ENCODE data around the gene RPL36A. TPM values are rescaled to one million over a fixed set of nuclear protein-coding genes. Genes with fewer than 3 reads are reported as not detected.

The RPL36A gene
- total RNA-seq, 1 experiment from 2014 or later, result 4,212 TPM

DNA sequence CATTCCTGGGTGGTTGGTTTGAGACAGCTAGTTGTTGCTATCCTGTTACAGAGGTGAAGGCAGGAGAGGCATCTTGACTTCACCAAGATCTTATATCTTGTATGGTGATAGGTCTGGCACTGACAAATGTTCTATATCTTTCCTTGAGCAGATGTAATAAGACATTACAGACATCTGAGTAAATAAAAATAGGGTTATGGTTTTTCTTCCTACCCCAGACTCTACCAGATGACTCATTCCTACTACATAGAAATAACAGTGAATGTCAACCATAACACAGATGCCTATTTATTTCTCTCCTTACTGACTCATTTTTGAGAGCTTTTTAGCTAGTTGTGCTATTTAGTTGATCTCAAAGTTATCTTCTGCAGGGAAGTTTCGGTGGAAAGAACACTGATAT is 39.1 kb downstream of the RPL36A start:
- DNase-seq (ENCODE audit: extremely low read depth, low read depth), result no peak

DNA sequence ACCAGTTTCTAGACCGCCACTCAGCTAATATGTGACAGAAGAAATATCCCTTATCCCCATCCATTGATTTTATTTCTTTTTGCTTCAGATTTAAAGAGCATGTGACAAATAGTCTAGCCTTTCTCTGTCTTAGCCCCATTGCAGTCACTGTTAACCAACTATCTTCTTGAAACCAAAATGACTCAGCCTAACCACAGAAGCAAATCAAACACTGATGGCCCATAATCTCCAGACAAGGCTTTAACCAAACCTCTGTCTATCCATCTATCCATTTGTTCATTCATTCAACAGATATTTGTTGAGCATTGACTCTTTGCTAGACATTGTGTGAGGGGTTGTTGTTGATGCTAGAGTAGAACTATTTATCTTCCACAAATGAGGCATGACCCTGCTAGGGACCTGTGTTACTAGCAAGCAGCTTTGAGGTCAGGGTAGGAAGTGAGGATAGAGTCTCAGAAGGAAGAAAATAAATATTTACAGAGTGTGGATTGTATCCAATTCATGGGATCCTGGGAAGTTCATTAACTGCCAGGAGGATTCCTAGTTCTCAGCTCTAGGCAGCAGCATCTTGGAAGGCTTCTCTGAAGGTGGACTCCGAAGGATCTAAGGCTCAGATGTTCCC is 39.8 kb downstream of the RPL36A start:
- no peak for DNase-seq (ENCODE audit: extremely low read depth, low read depth)

DNA sequence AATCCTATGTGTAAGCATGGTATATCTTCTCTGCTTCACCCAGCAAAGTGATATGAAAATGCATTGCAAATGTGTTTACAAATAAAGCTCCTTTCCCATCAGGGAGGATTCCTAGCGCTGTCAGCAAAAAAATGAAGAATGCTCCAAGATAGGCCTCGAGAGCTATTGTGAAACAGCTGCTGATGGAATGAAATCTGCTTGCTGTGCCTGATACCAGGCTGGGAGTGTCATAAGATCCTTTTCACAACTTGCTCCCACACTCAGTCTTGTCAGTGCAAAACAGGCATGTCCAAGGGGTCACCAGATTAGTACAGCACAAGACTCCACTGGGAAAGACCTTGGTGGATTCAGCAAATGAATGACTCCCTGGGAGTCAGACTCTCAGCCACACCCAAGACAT is 51.3 kb downstream of the RPL36A start:
- no peak for DNase-seq (ENCODE audit: extremely low read depth, low read depth)

Other genes with a start within 250 kb of the RPL36A start
- 0.35 and 0.40 TPM in 2 replicates for gene DRP2, start 171.2 kb upstream of the RPL36A start, total RNA-seq (2014; rRNA removed; shearing (Covaris generic))
- not detected in 2 replicates for gene TAF7L, start 99.7 kb upstream of the RPL36A start, total RNA-seq (2014; rRNA removed; shearing (Covaris generic))
- 11.8 and 13.8 TPM in 2 replicates for gene TIMM8A, start 42.3 kb upstream of the RPL36A start, total RNA-seq (2014; rRNA removed; shearing (Covaris generic))
- gene BTK, start 4.8 kb upstream of the RPL36A start, total RNA-seq (2014; rRNA removed; shearing (Covaris generic)), result 0.05 TPM in 1 of 2 replicates, not detected in the other
- gene GLA, start 16.9 kb downstream of the RPL36A start, total RNA-seq (2014; rRNA removed; shearing (Covaris generic)), result 234 and 237 TPM in 2 replicates
- gene HNRNPH2, start 17.2 kb downstream of the RPL36A start, total RNA-seq (2014; rRNA removed; shearing (Covaris generic)), result 65.7 and 84.2 TPM in 2 replicates
- 0.10 TPM in 1 of 2 replicates, not detected in the other for gene ARMCX4, start 94.4 kb downstream of the RPL36A start, total RNA-seq (2014; rRNA removed; shearing (Covaris generic))
- 0.05 TPM in 1 of 2 replicates, not detected in the other for gene ARMCX1, start 159.5 kb downstream of the RPL36A start, total RNA-seq (2014; rRNA removed; shearing (Covaris generic))
- gene ARMCX6, start 227.0 kb downstream of the RPL36A start, total RNA-seq (2014; rRNA removed; shearing (Covaris generic)), result 52.8 and 59.6 TPM in 2 replicates
- gene ARMCX3, start 232.1 kb downstream of the RPL36A start, total RNA-seq (2014; rRNA removed; shearing (Covaris generic)), result 29.7 and 32.5 TPM in 2 replicates